ENCODE results near the gene UQCC3.

- TF ChIP-seq CTCF (IDR thresholded peaks at IDR 0.05): no peak
- no peak for TF ChIP-seq POLR2A (IDR thresholded peaks at IDR 0.05)
These were observed 6.9 kb upstream of the UQCC3 start for GRCh38 chr11:62664405-62665074.
